Left cardiac atrium (tissue), 4 donors: ENCODE results near the gene RAB13. TPM values are rescaled to one million over a fixed set of nuclear protein-coding genes. Genes with fewer than 3 reads are reported as not detected.
A peak's percentile ranks its signal among the peaks of the same experiment; 100 is the strongest.
"Not testable (repeated sequence)": the region's sequence is repeated elsewhere in the genome, so short reads cannot be mapped to it uniquely, and the experiment has no call there.

Source experiments
- ATAC-seq, 2 donors: fragments of 200-7000 bp; cut with Tn5 transposase; one replicate each; pipeline ENCODE4 v1.9.1; 2020; ENCODE audit warnings: mild to moderate bottlenecking in 2 of 2, moderate library complexity in 2 of 2
- DNase-seq: peaks from one replicate; pipeline ENCODE4 v3.0.0-alpha.2; 2020
- intact Hi-C, 2 donors: fragments of 100-400 bp; cut with DNase I; formaldehyde crosslinking; loops; one replicate each; pipeline versions ENCODE4 v1.14.1 to v1.15.1; 2022 to 2023
- total RNA-seq, 2 donors: library from RNA; stranded (reverse); fragmentation: NEBNext Ultra II Directional; extraction: Animal tissue kit (Norgen Biotek cat#: 25700); gene quantifications; one replicate each; pipeline ENCODE4 v1.2.1, GENCODE V29; 2021
- donor health status: DM: no; HTN: yes; CAD: no.
- donor health status: DM: no; HTN: yes; CAD: no; lungs with severe emphysema.
- donor health status: DM: yes; HTN: yes; CAD: no.
- donor health status: Dilated cardiomyopathy.

RAB13 gene
- total RNA-seq, 2 donors from 2014 or later: 72.1 to 77.5 TPM

GRCh38 chr1:153984123-153984894 is 1.8 kb downstream of the RAB13 start:
- DNase-seq: no peak
- ATAC-seq: no peak
- intact Hi-C loops: loop anchor here in 1 of 2 donors (10.0 kb wide), 1 partner anchor 310 kb away; the partner anchor contains the start of genes ILF2 and NPR1

- intact Hi-C loops: loop anchor here in 1 of 2 donors (10.0 kb wide), 1 partner anchor 307 kb away; the partner anchor contains the start of genes ILF2 and NPR1
- not testable (repeated sequence) for ATAC-seq, DNase-seq
These were observed 4.4 kb downstream of the RAB13 start for GRCh38 chr1:153981735-153982134.

- intact Hi-C loops: loop anchor here in 1 of 2 donors (5.0 kb wide), 1 partner anchor 162 kb away; no protein-coding TSS in a partner anchor
- not testable (repeated sequence) for DNase-seq, ATAC-seq
These were observed 7.0 kb downstream of the RAB13 start for GRCh38 chr1:153979091-153979490.

- intact Hi-C loops: loop anchor here in 1 of 2 donors (5.0 kb wide), 1 partner anchor 161 kb away; no protein-coding TSS in a partner anchor
- ATAC-seq (no peak), DNase-seq (no peak)
These were observed 7.7 kb downstream of the RAB13 start for GRCh38 chr1:153978274-153978909.

GRCh38 chr1:153977250-153978240 is 8.6 kb downstream of the RAB13 start, which contains the start of gene JTB:
TSS of gene JTB (minus strand) at chr1:153977674. CDS start at chr1:153977252, 422 bp downstream.
- peak; percentile 97 for ATAC-seq
- intact Hi-C loops: loop anchor here in 1 of 2 donors (5.0 kb wide), 1 partner anchor 160 kb away; no protein-coding TSS in a partner anchor

GRCh38 chr1:153976819-153977249 is 9.3 kb downstream of the RAB13 start:
- peak; percentile 1 to 3 for ATAC-seq
- DNase-seq: no peak
- intact Hi-C loops: loop anchor here in 1 of 2 donors (5.0 kb wide), 1 partner anchor 160 kb away; no protein-coding TSS in a partner anchor

More at GRCh38 chr1:153977250-153978240, 8.6 kb downstream of the RAB13 start, which contains the start of gene JTB:
- DNase-seq: peak; percentile 94

GRCh38 chr1:153973525-153973924 is 12.6 kb downstream of the RAB13 start:
- ATAC-seq (no peak), DNase-seq (no peak)
- intact Hi-C loops: no loop called here

- ATAC-seq: no peak
- DNase-seq: no peak
- intact Hi-C loops: no loop called here
These were observed 13.1 kb downstream of the RAB13 start for GRCh38 chr1:153973071-153973470.

- intact Hi-C loops: no loop called here
- DNase-seq (no peak), ATAC-seq (no peak)
These were observed 15.8 kb downstream of the RAB13 start for GRCh38 chr1:153970346-153970745.

GRCh38 chr1:153968972-153969371 is 17.2 kb downstream of the RAB13 start:
- DNase-seq: no peak
- intact Hi-C loops: no loop called here

GRCh38 chr1:153968408-153968807 is 17.7 kb downstream of the RAB13 start:
- ATAC-seq (no peak), DNase-seq (no peak)
- intact Hi-C loops: no loop called here

More at GRCh38 chr1:153968972-153969371, 17.2 kb downstream of the RAB13 start:
- ATAC-seq: no peak

- no peak for ATAC-seq
- DNase-seq: peak; percentile 46
These were observed 18.2 kb downstream of the RAB13 start for GRCh38 chr1:153968000-153968363.

GRCh38 chr1:153967107-153967999 is 18.8 kb downstream of the RAB13 start, which contains the start of gene CREB3L4:
TSS of gene CREB3L4 (plus strand) at chr1:153967902. CDS start at chr1:153968526, 624 bp downstream.
- peak; percentile 94 for DNase-seq
- peak; percentile 87 to 89 for ATAC-seq
- intact Hi-C loops: no loop called here

More at GRCh38 chr1:153968000-153968363, 18.2 kb downstream of the RAB13 start:
- intact Hi-C loops: no loop called here

- DNase-seq (peak; percentile 50), ATAC-seq (peak in 1 of 2 donors; percentile 1)
- intact Hi-C loops: no loop called here
These were observed 22.2 kb downstream of the RAB13 start for GRCh38 chr1:153963850-153964331.

GRCh38 chr1:153963030-153963849 is 22.9 kb downstream of the RAB13 start, which contains the start of gene SLC39A1:
TSS of gene SLC39A1 (minus strand) at chr1:153963537. CDS start at chr1:153962715, 822 bp downstream.
- intact Hi-C loops: no loop called here
- peak; percentile 83 to 84 for ATAC-seq
- DNase-seq: peak; percentile 99
